Ramos (cell line): ENCODE results near the gene GNL3.

Source experiments
- in situ Hi-C: fragments of 300-500 bp; cut with MboI; formaldehyde crosslinking; loops from one replicate; pipeline ENCODE4 v1.14.3; 2022; ENCODE audit warnings: low sequenced_read_pairs; ENCODE audit not compliant: unreplicated experiment

The GNL3 gene

GRCh38 chr3:52685285-52685708 is 535 bp upstream of the GNL3 start:
- in situ Hi-C loops = no loop called here

- in situ Hi-C loops = no loop called here
Measured at GRCh38 chr3:52688266-52688665, 2.4 kb downstream of the GNL3 start.

- in situ Hi-C loops = no loop called here
Measured at GRCh38 chr3:52689151-52689550, 3.3 kb downstream of the GNL3 start.

GRCh38 chr3:52690560-52690959 is 4.7 kb downstream of the GNL3 start:
- in situ Hi-C loops = no loop called here

GRCh38 chr3:52693071-52693470 is 7.2 kb downstream of the GNL3 start:
- in situ Hi-C loops = no loop called here

GRCh38 chr3:52694528-52695189 is 8.8 kb downstream of the GNL3 start:
- in situ Hi-C loops = no loop called here

GRCh38 chr3:52695798-52696671 is 10.2 kb downstream of the GNL3 start:
- in situ Hi-C loops = no loop called here

- in situ Hi-C loops = no loop called here
Measured at GRCh38 chr3:52696830-52697631, 11.2 kb downstream of the GNL3 start.

- in situ Hi-C loops = no loop called here
Measured at GRCh38 chr3:52697632-52697965, 11.8 kb downstream of the GNL3 start.

- in situ Hi-C loops = no loop called here
Measured at GRCh38 chr3:52703341-52703740, 17.5 kb downstream of the GNL3 start.

GRCh38 chr3:52704611-52705437 is 19.0 kb downstream of the GNL3 start:
- in situ Hi-C loops = no loop called here

- in situ Hi-C loops = no loop called here
Measured at GRCh38 chr3:52705438-52705687, 19.5 kb downstream of the GNL3 start.

GRCh38 chr3:52705688-52706686 is 20.2 kb downstream of the GNL3 start, which contains the start of the genes GLT8D1 and SPCS1:
GLT8D1 (minus strand) TSS chr3:52705791; CDS start chr3:52700460, 5,331 bp downstream.
SPCS1 (plus strand) TSS chr3:52706106; CDS start chr3:52706247, 141 bp downstream.
- in situ Hi-C loops = no loop called here

GRCh38 chr3:52707585-52707984 is 21.8 kb downstream of the GNL3 start:
- in situ Hi-C loops = no loop called here

GRCh38 chr3:52710512-52710911 is 24.7 kb downstream of the GNL3 start:
- in situ Hi-C loops = no loop called here

- in situ Hi-C loops = no loop called here
Measured at GRCh38 chr3:52712291-52713212, 26.7 kb downstream of the GNL3 start.

- in situ Hi-C loops = no loop called here
Measured at GRCh38 chr3:52714335-52715302, 28.8 kb downstream of the GNL3 start.
